Measurements from ENCODE around the gene CCSER1.

GRCh38 chr4:90545380-90545779 lies 418.2 kb downstream of the CCSER1 start:
- TF ChIP-seq CTCF (IDR thresholded peaks at IDR 0.05) (no peak), POLR2A (IDR thresholded peaks at IDR 0.05) (no peak), EP300 (IDR thresholded peaks at IDR 0.05) (no peak), POLR2AphosphoS5 (IDR thresholded peaks at IDR 0.05) (no peak)

Measured in upper lobe of left lung (tissue), 4 donors.